Renal cortical epithelial cell (primary cell): Measurements from ENCODE around the gene NRAP. TPM values are rescaled to one million over a fixed set of nuclear protein-coding genes. Genes with fewer than 3 reads are reported as not detected.

Source experiments
- DNase-seq: peaks from one replicate; pipeline ENCODE4 v3.0.0-alpha.2; 2011; ENCODE audit warnings: low read depth
- total RNA-seq: library from RNA; depleted of rRNA; stranded (reverse); fragments of >200 nt; gene quantifications from 2 replicates; pipeline ENCODE4 v1.2.3, GENCODE V29; 2014

NRAP gene
- total RNA-seq, 1 donor from 2014 or later: under 0.01 TPM

DNA sequence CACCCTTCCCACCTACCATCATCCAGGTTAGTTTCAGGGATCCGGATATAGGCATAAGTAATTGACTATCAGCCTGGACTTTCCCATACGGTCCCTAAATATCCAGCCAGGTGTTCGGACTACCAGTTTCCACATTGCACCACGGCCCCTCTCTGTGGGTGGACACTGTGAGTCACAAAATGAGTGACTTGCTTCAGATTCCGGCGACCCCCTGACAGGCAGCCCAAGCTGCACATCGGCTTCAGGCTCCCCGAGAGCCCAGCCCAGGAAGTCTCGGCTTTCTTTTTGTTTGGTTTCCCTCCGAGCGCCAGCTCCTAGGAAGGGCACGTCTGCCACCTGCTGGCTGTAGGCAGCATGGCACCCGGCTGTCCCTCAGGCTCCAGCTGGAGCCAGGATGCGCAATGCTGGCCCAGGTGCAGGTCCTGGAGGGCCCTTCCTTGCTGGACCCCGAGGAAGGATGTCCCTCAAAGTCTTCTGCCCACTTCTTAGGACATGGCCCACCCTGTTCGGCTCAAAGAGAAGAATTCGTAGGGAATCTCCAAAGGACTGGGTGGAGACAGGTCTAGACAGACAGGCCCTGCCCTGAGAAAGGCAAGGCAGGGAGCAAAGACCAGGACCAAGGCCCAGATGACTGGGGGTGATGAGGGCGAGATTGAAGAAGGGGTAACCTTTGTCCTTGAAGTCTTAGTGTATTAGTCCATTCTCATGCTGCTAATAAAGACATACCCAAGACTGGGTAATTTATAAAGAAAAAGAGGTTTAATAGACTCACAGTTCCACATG, 100.3 kb downstream of the NRAP start:
- DNase-seq: no peak

GRCh38 chr10:113562704-113563103, 101.1 kb downstream of the NRAP start:
- no peak for DNase-seq

DNA sequence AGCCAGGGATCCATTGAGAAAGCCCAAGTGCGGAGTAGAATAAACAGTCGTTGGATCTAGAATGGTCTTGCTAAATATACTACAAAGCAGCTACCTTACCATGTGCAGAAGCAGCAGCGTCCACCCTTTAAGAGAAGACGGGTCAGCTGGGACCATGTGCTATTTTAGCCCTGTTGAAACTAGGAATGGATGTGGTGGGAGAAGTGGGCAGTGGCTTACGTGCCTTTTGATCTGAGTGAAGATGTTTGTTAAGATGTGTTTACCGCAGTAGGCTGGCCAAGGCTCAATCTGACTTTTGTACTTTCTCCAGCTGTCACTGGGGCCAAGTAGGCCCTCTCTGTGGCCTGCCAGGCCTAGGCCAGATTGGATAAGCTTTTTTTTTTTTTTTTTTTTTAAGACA, 101.8 kb downstream of the NRAP start:
- DNase-seq: no peak

DNA sequence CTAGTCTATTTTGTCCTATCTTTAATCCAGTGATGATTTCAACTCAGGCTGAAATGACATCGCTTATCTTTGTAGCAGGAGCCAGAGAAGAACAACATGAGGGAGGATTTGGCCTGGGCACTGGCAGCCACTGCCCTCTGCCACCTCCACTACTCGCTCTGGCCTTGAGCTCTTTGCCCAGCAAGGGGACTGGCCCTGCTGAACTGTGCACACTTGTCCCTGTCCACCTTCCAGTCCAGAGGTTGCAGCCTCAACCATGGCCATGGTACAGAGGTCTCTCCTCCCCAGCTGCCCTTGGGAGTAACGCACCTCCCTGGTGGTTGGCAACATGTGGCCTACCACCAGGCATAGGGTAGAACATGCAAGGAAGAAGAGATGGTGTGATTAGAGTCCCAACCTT, 102.6 kb downstream of the NRAP start:
- DNase-seq: no peak

GRCh38 chr10:113560071-113560470, 103.8 kb downstream of the NRAP start:
- DNase-seq: no peak

GRCh38 chr10:113557903-113558321, 105.9 kb downstream of the NRAP start:
- DNase-seq: no peak

DNA sequence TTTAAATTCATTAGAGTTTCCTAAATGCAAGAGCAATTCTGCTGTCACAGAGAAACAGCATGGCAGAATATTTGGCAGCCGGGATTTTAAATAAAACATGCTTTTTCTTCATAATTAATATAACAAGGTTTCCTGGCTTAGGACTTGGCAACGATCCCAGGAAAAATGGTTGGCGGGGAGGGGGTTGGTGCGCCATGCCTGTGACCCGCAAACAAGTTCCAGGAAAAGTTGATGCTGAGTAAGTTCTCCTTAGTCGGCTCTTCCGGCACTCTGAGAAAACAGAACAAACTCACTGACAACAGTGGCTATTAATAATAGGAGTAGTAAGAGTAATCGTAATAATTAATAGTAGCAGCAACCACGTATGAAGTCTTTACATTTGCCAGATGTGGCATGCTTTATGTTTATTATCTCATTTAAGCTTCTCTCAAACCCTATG, 106.4 kb downstream of the NRAP start:
- no peak for DNase-seq

- no peak for DNase-seq
These were observed 108.1 kb downstream of the NRAP start for GRCh38 chr10:113555751-113556150.

DNA sequence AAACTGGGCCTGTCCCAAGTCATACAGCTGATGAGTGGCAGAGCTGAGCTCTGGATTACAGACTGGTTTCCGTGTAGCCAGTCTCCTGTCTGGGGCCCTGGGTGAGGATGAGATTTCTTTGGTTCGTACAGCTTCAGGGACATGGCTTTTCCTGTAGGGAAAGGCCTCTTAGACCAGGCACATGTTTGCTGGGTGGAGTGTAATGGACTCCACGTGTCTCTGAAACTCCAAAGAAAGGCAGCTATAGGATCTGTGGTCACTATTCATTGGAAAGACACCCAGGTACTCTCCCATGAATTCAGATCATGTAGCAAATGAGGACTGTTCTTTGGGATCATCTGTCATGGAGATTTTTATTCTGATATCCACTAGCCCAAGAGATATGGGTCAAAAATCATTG, 108.6 kb downstream of the NRAP start:
- DNase-seq: no peak

- DNase-seq: no peak
These were observed 109.6 kb downstream of the NRAP start for GRCh38 chr10:113554214-113554613.

- DNase-seq: no peak
These were observed 110.7 kb downstream of the NRAP start for GRCh38 chr10:113553149-113553548.

GRCh38 chr10:113552701-113553100, 111.1 kb downstream of the NRAP start, which contains the start of gene HABP2:
Gene HABP2, plus strand, starts transcription at chr10:113553053. Its CDS starts 69 bp downstream, at chr10:113553122.
- DNase-seq: peak; percentile 96

GRCh38 chr10:113552014-113552413, 111.8 kb downstream of the NRAP start:
- DNase-seq: peak; percentile 82

DNA sequence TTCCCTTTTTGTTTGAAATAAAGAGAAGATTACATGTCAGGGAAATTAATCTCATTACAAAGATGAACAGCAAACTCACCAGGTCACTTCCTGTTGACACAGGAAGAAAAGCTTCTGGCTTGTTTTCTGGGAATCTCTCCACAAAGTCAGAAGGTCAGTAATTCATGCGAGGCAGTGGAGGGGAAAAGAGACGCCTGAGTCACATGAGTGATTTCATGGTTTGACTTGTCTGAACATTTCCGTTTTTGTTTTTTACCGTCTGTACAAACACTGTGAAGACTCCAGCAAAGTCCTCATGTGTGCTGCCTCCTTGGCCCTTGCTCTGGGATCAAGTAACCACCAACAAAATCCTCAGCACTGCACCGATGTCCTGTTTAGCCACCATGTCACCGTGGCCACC, 113.5 kb downstream of the NRAP start:
- peak; percentile 97 for DNase-seq

DNA sequence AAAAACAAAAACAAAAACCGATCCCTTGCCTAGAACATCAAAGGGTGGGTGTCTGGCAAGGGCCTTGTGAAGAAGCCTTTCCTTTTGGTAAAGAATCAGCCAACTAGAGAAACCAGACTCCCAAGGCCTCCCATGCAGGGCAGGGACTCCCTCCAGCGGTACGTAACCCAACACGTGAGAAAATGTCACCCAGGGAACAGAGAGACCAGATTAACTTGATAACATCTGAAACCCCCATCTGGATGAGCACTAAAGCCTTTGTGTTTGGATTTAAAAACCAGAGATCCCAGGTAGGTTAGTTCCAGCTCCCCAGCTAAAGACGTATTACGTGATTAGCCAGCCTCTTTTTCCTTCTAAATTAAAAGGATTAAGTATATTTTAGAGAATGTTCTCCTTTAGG, 114.0 kb downstream of the NRAP start:
- DNase-seq: no peak

- DNase-seq: no peak
These were observed 116.4 kb downstream of the NRAP start for GRCh38 chr10:113547426-113547825.

DNA sequence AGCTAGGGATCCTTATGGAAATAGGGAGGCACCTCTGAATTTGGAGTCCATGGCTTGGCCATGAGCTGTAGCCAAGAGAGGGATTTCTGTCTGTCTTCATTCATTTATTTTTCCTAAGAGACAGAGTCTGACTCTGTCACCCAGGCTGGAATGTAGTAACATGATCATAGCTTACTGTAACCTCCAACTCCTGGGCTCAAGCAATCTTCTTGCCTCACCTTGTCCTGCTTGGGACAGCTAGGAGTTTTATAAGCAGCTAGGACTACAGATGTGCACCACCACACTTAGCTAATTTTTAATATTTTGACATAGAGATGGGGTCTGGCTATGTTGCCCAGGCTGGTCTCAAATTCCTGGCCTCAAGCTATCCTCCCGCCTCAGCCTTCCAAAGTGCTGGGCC, 119.4 kb downstream of the NRAP start:
- no peak for DNase-seq

DNA sequence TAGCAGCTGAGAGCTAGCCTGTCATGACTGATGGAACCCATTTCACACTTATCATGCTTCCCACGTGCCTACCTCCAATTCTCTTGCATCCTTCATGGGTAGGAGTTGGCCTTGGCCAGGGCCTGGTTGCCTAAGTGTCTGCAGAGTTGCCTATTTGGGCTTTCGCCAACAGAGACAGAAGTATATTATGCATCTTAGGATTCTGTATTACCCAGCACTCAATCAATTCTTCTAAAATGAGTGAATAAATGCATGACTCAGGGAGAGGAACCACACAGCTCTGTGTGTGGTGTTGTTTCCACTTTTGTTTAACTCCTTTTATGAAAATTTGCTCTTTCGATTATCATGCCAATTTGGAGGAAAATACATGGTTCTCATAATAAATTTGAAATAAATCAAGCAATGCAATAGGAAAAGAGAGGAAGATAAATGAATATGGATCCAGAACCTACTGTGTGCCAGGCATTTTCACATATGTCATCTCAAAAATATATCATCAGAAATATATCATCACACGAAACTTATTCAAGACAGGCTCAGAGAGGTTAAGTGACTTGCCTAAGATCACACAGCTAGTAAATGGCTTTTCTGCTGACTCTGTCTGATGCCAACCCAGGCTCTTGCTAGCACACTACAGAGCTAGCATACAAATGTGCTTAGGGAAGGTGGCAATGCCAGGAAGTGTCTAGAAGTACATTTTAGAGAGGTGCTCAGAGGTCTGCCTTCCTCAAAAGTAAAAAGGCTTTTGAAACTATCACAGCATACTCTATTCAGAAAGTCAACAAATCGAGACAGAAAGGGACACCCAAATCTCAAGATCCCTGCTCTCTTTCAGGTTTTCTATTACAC, 120.5 kb downstream of the NRAP start:
- no peak for DNase-seq

GRCh38 chr10:113541549-113541927, 122.3 kb downstream of the NRAP start:
- DNase-seq: no peak

DNA sequence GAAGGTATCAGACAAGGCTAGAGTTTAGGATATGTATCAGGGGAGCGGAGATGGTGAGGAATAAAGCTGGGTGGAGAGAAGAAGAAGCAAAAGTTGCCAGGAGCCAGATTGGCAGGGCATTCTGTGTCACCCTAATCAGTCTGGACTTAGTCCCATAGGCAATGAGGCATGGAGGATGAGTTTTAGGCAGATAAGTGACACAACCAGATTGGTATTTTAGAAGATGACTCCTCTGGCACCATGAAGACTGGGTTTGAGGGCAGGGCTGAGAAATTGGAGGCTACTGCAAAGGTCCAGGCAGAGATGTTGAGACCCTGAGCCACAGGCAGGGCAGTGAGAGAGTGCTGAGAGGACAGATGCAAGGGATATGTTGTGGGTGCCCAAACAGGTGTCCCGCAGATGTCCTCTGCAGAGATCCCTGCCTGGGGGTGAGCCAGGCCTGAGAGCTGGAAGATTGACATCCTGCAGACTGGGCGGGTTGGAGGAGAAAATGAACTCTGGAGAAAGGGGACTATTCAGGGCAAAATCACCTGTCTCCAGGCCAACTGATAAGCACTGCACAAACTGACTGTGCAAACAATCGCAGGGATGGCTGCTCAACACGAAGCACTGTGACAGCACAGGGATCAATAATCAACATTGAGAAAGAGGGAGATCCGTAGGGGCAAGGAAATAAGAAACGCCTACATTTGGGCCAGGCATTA, 122.8 kb downstream of the NRAP start:
- no peak for DNase-seq

GRCh38 chr10:113539789-113540188, 124.1 kb downstream of the NRAP start:
- DNase-seq: peak; percentile 75
